HCT116 (cell line): Measurements from ENCODE around the gene DTNB.

Source experiments
- CTCF ChIP-seq, 3 experiments: fragments of 200-600 bp in 1 of 3; sonication (generic) in 1 of 3; IDR thresholded peaks in 2 of 3; conservative IDR thresholded peaks in 1 of 3; 2 replicates each; pipeline ENCODE4 v1.5.1; 2012 to 2017; ENCODE audit warnings: low read depth in 2 of 3, low read length in 2 of 3, antibody characterized with exemption in 1 of 3, borderline replicate concordance in 1 of 3, control low read depth in 1 of 3, mild to moderate bottlenecking in 1 of 3, mixed read lengths in 1 of 3, mixed run types in 1 of 3, moderate library complexity in 1 of 3; ENCODE audit not compliant: insufficient read depth in 1 of 3
- EZH2 ChIP-seq: fragments of 200-600 bp; sonication (generic); IDR thresholded peaks from 2 replicates; pipeline ENCODE4 v1.6.1; 2017; ENCODE audit warnings: antibody characterized with exemption, mixed run types
- MAX ChIP-seq: IDR thresholded peaks from 2 replicates; pipeline ENCODE4 v1.6.1; 2012
- POLR2A ChIP-seq: IDR thresholded peaks from 2 replicates; pipeline ENCODE4 v1.7.0; 2011; ENCODE audit warnings: borderline replicate concordance; ENCODE audit not compliant: insufficient read depth, insufficient read length; ENCODE audit errors: extremely low read depth
- POLR2AphosphoS5 ChIP-seq: IDR thresholded peaks from 2 replicates; pipeline ENCODE4 v1.6.1; 2011; ENCODE audit warnings: mild to moderate bottlenecking, low read depth, low read length, moderate library complexity

- TF ChIP-seq POLR2AphosphoS5 (no peak), MAX (no peak), POLR2A (no peak), CTCF (IDR thresholded peaks at IDR 0.05 in 2 of 3, conservative IDR thresholded peaks at IDR 0.05 in 1 of 3; ENCODE audit: borderline replicate concordance in 1 of 3, insufficient read depth in 1 of 3, low read depth in 2 of 3, low read length in 2 of 3) (no peak), EZH2 (no peak)
These were observed 643 bp upstream of the DTNB start for GRCh38 chr2:25674077-25674362.
